NCI-H146 (cell line): ENCODE data around the gene MAP1B.

Experiments used
- DNase-seq: peaks from one replicate; lab custom pipeline; 2025; lab: John Stamatoyannopoulos, UW

Gene MAP1B

DNA sequence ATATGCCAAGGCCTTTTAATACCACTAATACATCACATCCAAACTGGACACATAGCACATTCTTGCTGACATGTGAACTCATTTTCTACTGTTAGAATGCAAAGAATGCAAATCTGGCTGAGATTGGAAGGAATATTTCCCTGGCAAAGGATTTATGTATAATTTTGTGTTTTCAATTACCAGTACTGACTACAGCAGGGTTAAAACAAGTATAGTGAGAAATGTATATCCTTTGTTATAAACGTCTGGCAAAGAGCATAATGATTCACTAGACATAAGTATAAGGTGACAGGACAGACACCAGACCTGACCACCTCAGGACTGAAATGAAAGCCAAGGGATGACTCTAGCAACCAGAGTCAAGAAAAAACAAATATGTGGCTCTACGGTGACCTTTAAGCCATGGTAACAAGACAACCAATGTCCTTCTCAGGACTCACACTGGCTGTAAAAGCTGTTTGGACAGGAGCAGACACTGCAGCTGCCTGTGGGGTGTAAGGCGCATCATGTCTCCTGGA, 117.7 kb downstream of the MAP1B start:
- no peak for DNase-seq

GRCh38 chr5:72225741-72226140, 118.5 kb downstream of the MAP1B start:
- DNase-seq, result no peak

- DNase-seq, result no peak
Observed at GRCh38 chr5:72226950-72227349, 119.7 kb downstream of the MAP1B start.

DNA sequence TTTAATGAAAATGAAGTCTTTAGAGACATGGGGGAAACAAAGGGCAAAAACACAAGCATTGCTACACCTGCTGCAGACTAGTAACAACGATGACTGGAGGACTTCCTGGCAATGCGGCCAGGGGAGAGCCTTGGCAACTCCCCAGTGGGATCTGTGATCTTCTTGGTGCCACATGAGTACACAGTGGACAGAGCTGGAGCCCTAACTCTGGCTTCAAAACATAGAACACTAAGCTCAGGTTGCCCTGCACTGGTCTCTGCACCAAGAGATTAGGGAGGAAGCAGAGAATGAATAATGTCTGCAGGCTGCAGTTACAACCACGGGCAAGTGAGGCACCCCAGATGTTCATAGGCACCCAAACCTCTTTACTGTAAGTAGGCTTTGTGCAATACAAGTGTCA, 121.7 kb downstream of the MAP1B start:
- DNase-seq, result no peak

GRCh38 chr5:72231991-72232703, 124.9 kb downstream of the MAP1B start:
- no peak for DNase-seq

DNA sequence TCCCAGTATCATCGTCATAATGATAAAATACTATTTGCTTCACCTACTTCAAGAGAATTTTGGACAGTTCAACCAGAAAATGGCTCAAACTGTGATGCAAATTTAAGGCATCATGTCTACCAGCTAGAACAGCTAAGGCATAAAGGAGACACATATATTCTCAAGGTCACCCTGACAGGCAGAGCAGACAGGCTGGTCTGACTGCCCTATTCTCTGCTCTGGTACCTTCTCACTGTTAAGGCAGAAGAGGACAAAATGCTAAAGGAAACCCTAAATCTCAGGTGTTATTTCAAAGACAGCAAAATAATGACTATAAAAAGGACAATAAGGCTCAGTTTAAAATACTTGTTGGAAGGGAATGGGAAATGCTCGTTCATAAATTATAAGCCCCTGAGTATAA, 125.6 kb downstream of the MAP1B start:
- no peak for DNase-seq

- no peak for DNase-seq
Observed at GRCh38 chr5:72233835-72234234, 126.6 kb downstream of the MAP1B start.

DNA sequence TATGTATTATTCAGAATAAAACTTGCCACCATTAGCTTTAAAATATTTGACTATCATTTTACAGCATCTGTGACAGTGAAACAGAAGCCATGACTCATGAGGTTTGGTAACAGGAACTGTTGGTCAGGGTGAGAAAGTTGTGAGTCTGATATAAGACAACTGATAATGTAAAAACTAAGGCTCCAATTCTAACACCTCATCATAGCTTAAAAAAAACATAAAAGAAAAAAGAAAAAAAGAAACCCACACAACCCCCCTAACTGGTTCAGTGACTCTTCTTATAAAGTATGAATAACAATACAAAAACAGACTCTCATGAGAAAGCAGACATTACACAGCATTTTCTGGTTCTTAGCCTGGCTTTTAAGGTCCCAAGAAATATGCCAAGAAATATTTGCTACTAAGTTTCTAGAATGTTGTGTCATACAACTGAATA, 127.0 kb downstream of the MAP1B start:
- no peak for DNase-seq

- DNase-seq, result no peak
Observed at GRCh38 chr5:72234868-72235267, 127.6 kb downstream of the MAP1B start.

DNA sequence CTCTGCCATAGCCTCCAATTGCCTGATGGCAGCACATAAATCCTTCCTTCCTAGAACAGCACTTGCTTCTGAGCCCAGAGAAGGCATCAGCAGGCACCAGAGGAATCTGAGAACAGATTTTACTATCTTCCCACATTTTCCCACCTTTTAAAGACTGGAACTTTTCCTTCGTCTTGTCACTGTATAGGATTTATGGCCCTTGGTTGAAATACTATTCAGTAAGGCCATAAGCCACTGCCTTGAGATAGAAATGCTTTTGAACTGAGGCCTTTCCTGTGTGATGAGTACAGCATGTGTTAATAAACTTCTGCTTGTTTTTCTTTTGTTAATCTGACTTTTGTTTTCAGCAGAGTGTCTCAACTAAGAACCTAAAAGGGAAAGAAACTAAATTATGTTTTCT, 128.4 kb downstream of the MAP1B start:
- DNase-seq, result no peak

GRCh38 chr5:72237415-72237814, 130.1 kb downstream of the MAP1B start:
- DNase-seq, result no peak

GRCh38 chr5:72237879-72238278, 130.6 kb downstream of the MAP1B start:
- no peak for DNase-seq

DNA sequence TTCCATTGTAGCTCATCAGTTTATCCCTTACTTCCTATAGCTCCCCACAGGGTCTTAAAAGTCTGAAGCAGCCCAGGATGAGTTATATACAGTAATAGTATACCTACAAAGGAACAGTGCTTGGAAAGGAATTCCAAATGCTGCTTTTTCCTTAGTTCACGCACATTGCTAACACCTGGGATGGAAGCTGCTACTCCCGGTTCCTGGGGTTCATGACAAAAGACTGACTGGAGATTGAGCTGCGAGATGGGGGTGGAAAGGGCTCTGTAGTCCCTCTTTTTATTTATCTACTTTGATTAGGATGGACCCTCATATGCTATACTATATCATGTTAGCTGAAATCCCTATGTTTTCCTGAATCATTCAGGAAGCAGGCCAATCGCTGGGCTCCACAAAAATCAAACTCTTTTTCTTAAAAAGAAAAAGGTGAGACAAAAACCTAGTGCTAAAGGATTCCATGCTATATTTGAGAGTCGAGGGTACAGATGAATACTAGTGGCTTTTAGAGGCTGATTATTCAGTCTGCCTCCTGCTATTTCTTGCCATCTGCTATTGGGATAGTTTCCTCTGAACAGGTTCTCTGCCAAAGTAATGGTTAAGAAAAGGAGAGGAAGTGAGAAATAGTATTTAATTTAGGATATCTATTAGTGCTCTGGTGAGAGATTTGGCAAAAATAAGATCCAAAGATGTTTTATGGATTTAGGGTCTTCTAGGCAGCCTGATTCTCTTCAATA, 131.6 kb downstream of the MAP1B start:
- DNase-seq, result no peak

DNA sequence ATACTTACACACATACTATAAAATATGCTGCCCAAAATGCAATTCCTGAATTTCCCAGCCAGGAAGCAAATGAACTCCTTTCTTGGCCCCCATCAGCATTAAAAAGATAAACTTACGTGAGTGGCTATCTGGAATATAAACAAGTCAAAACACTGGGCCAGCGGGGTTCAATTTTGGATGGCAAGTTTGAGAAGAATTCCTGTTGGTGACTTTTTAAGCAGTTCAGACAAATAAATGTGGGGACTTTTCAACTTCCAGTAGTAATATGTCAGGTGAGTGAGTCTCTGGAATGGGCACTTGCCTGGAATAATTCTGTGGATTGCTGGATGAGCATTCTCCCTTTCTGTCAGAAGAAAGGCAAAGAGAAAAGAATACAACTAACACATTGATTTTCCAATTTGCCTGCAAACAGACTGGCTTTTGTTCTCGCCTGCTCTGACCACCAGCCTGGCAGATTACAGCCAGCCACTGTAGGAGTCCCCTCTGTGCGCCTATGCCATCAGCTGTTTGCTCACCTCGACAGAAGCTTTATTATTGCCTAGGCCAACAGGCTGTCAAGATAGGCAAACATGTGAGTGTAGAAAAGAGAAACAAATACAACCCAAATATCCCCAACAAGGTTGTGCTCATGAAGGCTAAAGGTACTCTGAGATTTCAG, 134.2 kb downstream of the MAP1B start:
- DNase-seq, result peak; percentile 94

GRCh38 chr5:72242796-72243475, 135.7 kb downstream of the MAP1B start:
- DNase-seq, result peak; percentile 68

DNA sequence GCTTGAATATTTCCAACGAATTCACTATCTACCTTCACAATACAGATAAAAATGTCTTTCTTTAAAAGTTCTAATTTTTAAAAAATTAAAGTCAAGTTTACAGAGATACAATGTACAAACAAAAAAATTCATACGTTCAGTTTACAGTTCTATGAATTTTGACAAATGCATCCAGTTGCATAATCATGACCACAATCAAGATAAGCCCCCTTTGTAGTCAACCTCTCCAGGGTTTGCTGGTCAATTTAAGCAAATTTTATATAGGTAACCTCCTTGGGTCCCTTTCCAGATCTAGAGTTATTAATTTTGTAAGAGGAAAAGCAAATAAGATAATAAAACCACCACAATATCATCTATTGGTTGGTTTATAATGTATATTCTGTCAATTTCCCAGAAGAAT, 136.4 kb downstream of the MAP1B start:
- DNase-seq, result no peak

- DNase-seq, result peak; percentile 64
Observed at GRCh38 chr5:72244862-72245371, 137.6 kb downstream of the MAP1B start.

- DNase-seq, result no peak
Observed at GRCh38 chr5:72245546-72245945, 138.3 kb downstream of the MAP1B start.

GRCh38 chr5:72245951-72246532, 138.8 kb downstream of the MAP1B start:
- no peak for DNase-seq

- DNase-seq, result no peak
Observed at GRCh38 chr5:72246954-72247442, 139.7 kb downstream of the MAP1B start.

- no peak for DNase-seq
Observed at GRCh38 chr5:72248410-72248981, 141.2 kb downstream of the MAP1B start.
